HPDE6-E6E7 (cell line): Measurements from ENCODE around the gene FBXW5.

ENCODE experiments used
- DNase-seq: peaks from one replicate; pipeline ENCODE4 v3.0.0; 2011; ENCODE audit warnings: missing footprints; ENCODE audit errors: extremely low spot score

FBXW5 gene

GRCh38 chr9:136934277-136934676, 10.3 kb downstream of the FBXW5 start:
- DNase-seq, result no peak

DNA sequence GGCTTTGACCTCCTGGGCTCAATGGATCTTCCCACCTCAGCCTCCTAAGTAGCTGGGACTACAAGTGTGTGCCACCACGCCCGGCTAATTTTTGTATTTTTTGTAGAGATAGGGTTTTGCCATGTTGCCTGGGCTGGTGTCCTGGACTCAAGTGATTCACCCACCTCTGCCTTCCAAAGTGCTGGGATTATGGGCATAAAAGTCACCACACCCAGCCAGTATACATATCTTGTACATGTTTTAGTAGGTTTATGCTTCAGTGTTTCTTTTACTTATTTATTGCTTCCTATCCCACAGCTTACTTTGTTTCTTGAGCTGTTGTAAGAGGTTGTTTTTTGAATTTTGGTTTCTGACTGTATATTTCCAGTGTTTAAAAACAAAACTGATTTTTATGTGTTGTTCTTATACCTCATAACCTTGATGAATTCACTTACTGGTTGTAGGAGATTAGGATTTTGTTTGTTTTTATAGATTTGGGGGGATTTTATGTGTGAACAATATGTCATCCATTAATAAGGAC, 12.9 kb downstream of the FBXW5 start:
- DNase-seq, result no peak

GRCh38 chr9:136930014-136930413, 14.5 kb downstream of the FBXW5 start:
- DNase-seq, result no peak

DNA sequence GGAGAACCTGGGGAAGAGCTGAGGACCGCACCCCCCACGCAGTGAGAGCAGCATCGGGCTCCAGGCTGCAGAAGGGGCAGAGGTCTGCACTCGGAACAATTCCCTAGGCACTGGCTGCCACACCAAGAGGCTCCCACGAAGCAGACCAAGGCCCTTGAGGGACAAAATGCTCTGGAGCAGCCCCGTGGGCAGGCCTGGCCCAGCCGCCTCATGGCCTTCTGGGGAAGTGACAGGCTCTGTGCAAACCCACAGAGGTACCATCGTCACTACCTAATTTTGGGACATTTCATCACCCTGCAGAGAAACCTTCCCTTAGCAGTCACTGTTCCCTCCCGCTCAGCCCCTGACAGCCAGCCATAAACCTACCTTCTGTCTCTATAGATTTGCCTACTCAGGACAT, 15.9 kb downstream of the FBXW5 start:
- no peak for DNase-seq

- no peak for DNase-seq
These were observed 16.9 kb downstream of the FBXW5 start for GRCh38 chr9:136927343-136928271.

DNA sequence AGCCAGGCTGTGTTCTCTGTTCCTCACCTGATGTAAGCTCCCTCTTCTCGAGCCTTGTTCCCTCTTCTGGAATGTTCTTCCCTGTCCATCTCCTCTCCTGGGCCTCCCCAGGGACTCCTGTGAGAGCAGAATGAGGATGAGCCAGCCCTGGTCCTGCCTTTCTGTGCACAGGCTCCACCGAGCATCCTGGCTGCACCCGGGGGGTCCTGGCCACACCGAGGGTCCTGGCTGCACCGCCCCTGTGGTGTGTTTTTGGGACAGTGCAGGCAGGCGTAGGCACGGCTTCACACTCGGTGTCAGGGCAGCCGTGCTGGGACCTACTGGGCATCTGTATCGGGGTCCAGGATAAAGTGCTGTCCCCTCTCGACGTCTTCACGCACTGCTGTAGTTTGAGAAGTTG, 17.8 kb downstream of the FBXW5 start:
- no peak for DNase-seq

DNA sequence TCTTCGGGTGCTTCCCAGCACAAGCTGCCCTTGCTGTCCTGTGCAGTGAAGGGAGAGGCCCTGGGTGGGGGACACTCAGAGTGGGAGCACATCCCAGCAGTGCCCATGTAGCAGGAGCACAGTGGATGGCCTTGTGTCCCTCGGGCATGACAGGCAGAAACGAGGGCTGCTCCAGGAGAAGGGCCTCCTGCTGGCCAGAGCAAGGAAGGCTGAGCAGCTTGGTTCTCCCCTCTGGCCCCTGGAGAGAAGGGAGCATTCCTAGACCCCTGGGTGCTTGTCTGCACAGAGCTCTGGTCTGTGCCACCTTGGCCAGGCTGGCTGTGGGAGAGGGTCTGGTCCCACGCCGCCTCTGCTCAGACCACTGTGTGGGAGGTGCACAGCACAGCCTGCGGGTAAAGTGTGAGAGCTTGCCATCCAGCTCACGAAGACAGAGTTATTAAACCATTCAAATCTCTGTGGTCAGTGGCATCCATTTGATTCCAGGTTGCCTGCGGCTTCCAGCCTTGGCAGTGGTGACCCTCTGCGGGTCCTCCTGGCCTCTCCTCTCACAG, 18.3 kb downstream of the FBXW5 start:
- no peak for DNase-seq

GRCh38 chr9:136925414-136926153, 19.0 kb downstream of the FBXW5 start:
- DNase-seq, result no peak

DNA sequence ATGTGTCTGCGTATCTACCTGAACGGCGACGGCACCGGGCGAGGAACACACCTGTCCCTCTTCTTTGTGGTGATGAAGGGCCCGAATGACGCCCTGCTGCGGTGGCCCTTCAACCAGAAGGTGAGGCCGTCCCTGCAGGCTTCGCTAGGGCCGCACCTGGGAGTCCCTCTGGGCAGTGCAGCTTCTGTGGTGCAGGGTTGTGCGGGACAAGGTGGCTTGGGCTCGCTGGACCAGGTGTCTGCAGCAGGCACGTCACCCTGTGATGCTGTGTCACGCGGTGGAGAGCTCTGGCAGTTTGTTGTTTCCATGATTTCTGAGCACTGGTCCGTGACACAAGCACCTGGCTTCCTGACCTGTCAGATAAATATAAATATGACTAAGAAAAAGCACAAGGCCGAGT, 20.7 kb downstream of the FBXW5 start:
- DNase-seq, result no peak

- no peak for DNase-seq
These were observed 22.0 kb downstream of the FBXW5 start for GRCh38 chr9:136922540-136922939.

DNA sequence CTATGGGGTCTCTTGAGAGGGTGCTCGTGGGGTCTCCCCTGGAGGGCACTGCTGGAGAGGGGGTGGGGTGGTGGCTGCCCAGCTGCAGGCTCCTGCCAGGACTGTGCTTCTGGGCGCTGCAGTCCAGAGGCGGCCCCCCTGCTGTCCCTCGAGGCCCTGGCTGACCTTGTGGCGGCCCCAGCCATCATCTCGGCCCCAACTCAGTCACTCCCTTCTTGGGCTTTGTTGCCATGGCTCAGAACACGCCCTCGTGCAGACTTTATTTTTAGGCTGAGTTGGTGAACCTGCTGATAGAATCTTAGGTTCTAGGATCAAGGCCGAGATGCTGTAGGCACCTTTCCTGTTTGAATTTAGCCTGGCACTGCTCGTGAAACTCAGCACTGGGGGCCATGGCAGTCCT, 22.8 kb downstream of the FBXW5 start:
- DNase-seq, result no peak

GRCh38 chr9:136921307-136921706, 23.2 kb downstream of the FBXW5 start:
- no peak for DNase-seq

- no peak for DNase-seq
These were observed 23.8 kb downstream of the FBXW5 start for GRCh38 chr9:136920734-136921231.

DNA sequence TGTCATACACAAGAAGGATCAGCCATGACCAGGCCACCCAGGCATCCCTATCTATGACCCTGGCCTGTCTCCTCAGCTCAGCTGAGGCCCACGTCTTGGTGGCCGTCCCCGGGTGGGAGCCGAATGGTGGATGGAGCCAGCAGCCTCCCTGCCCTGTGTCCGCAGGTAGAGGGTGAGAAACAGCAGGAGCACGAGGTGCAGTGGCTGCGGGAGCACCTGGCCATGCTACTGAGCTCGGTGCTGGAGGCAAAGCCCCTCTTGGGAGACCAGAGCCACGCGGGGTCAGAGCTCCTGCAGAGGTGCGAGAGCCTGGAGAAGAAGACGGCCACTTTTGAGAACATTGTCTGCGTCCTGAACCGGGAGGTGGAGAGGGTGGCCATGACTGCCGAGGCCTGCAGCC, 24.5 kb downstream of the FBXW5 start:
- no peak for DNase-seq

DNA sequence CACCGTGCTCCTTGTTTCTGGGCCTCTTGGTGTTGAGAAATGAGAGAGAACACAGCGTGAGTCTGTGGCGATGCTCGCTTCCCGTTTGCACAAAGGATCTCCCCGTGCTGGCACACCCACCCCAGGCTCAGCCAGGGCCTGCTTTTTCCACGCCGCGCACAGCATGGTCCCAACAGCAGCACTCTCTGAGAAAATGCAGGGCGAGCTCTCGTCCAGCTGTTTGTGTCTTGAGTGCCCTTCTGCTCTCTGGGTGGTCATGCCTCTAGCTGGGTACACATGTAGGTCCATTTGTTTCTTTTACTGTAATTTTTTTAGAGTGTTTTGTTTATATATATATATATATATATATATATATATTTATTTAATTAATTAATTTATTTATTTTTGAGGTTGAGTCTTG, 26.6 kb downstream of the FBXW5 start:
- no peak for DNase-seq

- no peak for DNase-seq
These were observed 28.0 kb downstream of the FBXW5 start for GRCh38 chr9:136916330-136917184.

- no peak for DNase-seq
These were observed 28.8 kb downstream of the FBXW5 start for GRCh38 chr9:136915632-136916329.

- no peak for DNase-seq
These were observed 30.7 kb downstream of the FBXW5 start for GRCh38 chr9:136913701-136914438.

DNA sequence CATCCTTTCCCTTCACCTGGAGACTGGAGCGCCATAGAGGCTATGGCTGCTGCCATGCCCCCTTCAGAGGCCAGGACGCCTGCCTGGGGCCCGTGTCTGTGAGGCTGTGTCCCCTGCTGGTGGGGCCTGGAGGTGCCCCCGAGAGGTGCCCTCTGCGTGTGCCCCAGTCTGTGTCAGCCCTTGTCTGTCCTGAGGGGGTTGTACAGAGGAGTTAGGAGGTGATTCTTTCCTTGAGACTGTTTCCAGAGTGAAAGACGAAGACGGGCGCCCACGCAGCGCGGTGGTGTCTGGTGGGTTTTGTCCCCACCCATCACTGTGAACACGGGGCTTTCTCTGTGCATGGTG, 33.7 kb downstream of the FBXW5 start:
- DNase-seq, result no peak
